Glomerular visceral epithelial cell (primary cell): ENCODE data around the gene DHRS13.
"Not testable (repeated sequence)": the region's sequence is repeated elsewhere in the genome, so short reads cannot be mapped to it uniquely, and the experiment has no call there.

Source experiments
- DNase-seq: peaks from one replicate; pipeline ENCODE4 v3.0.0-alpha.2; 2016; ENCODE audit errors: extremely low spot score

The DHRS13 gene

GRCh38 chr17:28858801-28859355 is 44.0 kb downstream of the DHRS13 start:
- no peak for DNase-seq

GRCh38 chr17:28857905-28858800 is 44.7 kb downstream of the DHRS13 start:
- DNase-seq, result no peak

- no peak for DNase-seq
These were observed 46.8 kb downstream of the DHRS13 start for GRCh38 chr17:28856028-28856574.

- DNase-seq, result no peak
These were observed 47.6 kb downstream of the DHRS13 start for GRCh38 chr17:28855336-28855679.

- peak; percentile 83 for DNase-seq
These were observed 48.2 kb downstream of the DHRS13 start, which contains the start of gene ERAL1 for GRCh38 chr17:28854457-28855335. Gene ERAL1 (plus strand): TSS chr17:28855016. CDS start chr17:28855035, 19 bp downstream.

GRCh38 chr17:28853295-28853694 is 49.6 kb downstream of the DHRS13 start:
- no peak for DNase-seq

- no peak for DNase-seq
These were observed 53.6 kb downstream of the DHRS13 start for GRCh38 chr17:28849281-28849680.

- not testable (repeated sequence) for DNase-seq
These were observed 54.2 kb downstream of the DHRS13 start for GRCh38 chr17:28848667-28849066.
